Adrenal gland (tissue), 5 donors: ENCODE data around the gene VWF.

Experiments used
- POLR2A ChIP-seq, 2 donors: fragments of 450-650 bp; IDR thresholded peaks; one replicate each; pipeline ENCODE4 v1.6.1; 2017; ENCODE audit warnings: antibody characterized with exemption in 2 of 2, mild to moderate bottlenecking in 2 of 2, moderate library complexity in 1 of 2
- TF ChIP-seq, protein P1 (sequence below), 6 experiments: fragments of 450-650 bp in 4 of 6; fragments of 200-600 bp in 2 of 6; sonication (generic) in 1 of 6; IDR thresholded peaks; 1 replicate in 5 of 6; 2 replicates in 1 of 6; pipeline versions ENCODE4 v1.5.1 to v1.8.0; 2016 to 2021; ENCODE audit warnings: antibody characterized with exemption in 6 of 6, mild to moderate bottlenecking in 2 of 6, moderate library complexity in 1 of 6
- donor health status: DM: no; HTN: no; CAD: no.

DNA sequence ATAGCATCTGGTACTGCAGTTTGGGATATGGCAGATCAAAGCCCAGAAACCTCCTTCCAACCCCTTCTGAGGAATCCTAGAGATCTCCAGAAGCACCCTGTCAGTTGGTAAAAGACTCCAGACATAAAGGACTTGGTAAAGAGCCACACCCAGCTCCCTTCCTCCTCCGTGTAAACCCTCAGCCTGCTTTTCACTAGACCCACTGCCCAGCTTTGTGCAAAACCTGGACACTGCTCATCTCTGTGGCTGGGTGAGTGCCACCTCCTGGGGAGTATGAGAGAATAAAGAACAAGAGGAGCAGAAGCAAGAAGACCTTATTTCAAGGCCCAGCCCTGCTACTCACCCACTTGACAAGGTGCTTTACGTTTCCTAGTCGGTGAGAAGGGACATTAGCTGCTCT, 212.5 kb downstream of the VWF start:
- TF ChIP-seq, protein P1, sequence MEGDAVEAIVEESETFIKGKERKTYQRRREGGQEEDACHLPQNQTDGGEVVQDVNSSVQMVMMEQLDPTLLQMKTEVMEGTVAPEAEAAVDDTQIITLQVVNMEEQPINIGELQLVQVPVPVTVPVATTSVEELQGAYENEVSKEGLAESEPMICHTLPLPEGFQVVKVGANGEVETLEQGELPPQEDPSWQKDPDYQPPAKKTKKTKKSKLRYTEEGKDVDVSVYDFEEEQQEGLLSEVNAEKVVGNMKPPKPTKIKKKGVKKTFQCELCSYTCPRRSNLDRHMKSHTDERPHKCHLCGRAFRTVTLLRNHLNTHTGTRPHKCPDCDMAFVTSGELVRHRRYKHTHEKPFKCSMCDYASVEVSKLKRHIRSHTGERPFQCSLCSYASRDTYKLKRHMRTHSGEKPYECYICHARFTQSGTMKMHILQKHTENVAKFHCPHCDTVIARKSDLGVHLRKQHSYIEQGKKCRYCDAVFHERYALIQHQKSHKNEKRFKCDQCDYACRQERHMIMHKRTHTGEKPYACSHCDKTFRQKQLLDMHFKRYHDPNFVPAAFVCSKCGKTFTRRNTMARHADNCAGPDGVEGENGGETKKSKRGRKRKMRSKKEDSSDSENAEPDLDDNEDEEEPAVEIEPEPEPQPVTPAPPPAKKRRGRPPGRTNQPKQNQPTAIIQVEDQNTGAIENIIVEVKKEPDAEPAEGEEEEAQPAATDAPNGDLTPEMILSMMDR (IDR thresholded peaks at IDR 0.05), result no peak
- TF ChIP-seq POLR2A (IDR thresholded peaks at IDR 0.05), result no peak
